GM23338 (cell line): ENCODE results near the gene CNNM1. TPM values are rescaled to one million over a fixed set of nuclear protein-coding genes. Genes with fewer than 3 reads are reported as not detected.

ENCODE experiments used
- ATAC-seq: fragments of 200-7000 bp; cut with Tn5 transposase; 3 replicates; pipeline ENCODE4 v1.9.1; 2020
- DNase-seq: peaks from one replicate; pipeline ENCODE4 v3.0.0-alpha.2; 2015; ENCODE audit warnings: low spot score
- H2AFZ ChIP-seq: fragments of 200-600 bp; sonication (generic); 2 replicates; pipeline ENCODE4 v1.8.0; 2016; ENCODE audit warnings: antibody characterized with exemption, mild to moderate bottlenecking, moderate library complexity
- H3F3A ChIP-seq: fragments of 200-600 bp; sonication (generic); replicated peaks from 2 replicates; pipeline ENCODE4 v1.8.0; 2017; ENCODE audit warnings: antibody characterized with exemption, mixed run types, low read depth
- H3K27ac ChIP-seq: fragments of 200-600 bp; sonication (generic); 2 replicates; pipeline ENCODE4 v1.6.1; 2016; ENCODE audit warnings: low read depth
- H3K27me3 ChIP-seq: fragments of 200-600 bp; sonication (generic); 2 replicates; pipeline ENCODE4 v1.8.0; 2016; ENCODE audit warnings: mild to moderate bottlenecking, mixed run types, moderate library complexity; ENCODE audit not compliant: insufficient read depth
- H3K36me3 ChIP-seq: fragments of 200-600 bp; sonication (generic); 2 replicates; pipeline ENCODE4 v1.8.0; 2016; ENCODE audit warnings: mild to moderate bottlenecking; ENCODE audit not compliant: insufficient read depth
- H3K4me1 ChIP-seq: fragments of 200-600 bp; sonication (generic); 2 replicates; pipeline ENCODE4 v1.8.0; 2016; ENCODE audit warnings: mild to moderate bottlenecking, moderate library complexity; ENCODE audit not compliant: insufficient read depth
- H3K4me2 ChIP-seq: fragments of 200-600 bp; sonication (generic); 2 replicates; pipeline ENCODE4 v1.7.1; 2017; ENCODE audit warnings: mixed run types
- H3K4me3 ChIP-seq: fragments of 200-600 bp; sonication (generic); 2 replicates; pipeline ENCODE4 v1.6.1; 2016; ENCODE audit warnings: mixed run types
- H3K79me2 ChIP-seq: fragments of 200-600 bp; sonication (generic); replicated peaks from 2 replicates; pipeline ENCODE4 v1.8.0; 2017; ENCODE audit warnings: mild to moderate bottlenecking; ENCODE audit not compliant: insufficient read depth
- H3K9me2 ChIP-seq: fragments of 200-600 bp; sonication (generic); 2 replicates; pipeline ENCODE4 v1.8.0; 2017; ENCODE audit not compliant: insufficient read depth
- H4K20me1 ChIP-seq: fragments of 200-600 bp; sonication (generic); replicated peaks from 2 replicates; pipeline ENCODE4 v1.8.0; 2017; ENCODE audit warnings: mild to moderate bottlenecking; ENCODE audit not compliant: insufficient read depth
- H3K27ac Mint-ChIP-seq: 2 replicates; pipeline ENCODE4 v1.8.0; 2020; ENCODE audit warnings: inconsistent platforms, mild to moderate bottlenecking, moderate library complexity, mixed read lengths
- H3K27me3 Mint-ChIP-seq: 3 replicates; pipeline ENCODE4 v1.8.0; 2022; ENCODE audit warnings: low read depth, mild to moderate bottlenecking, moderate library complexity, mixed read lengths, inconsistent platforms; ENCODE audit not compliant: insufficient read depth, poor library complexity
- H3K36me3 Mint-ChIP-seq: 3 replicates; pipeline ENCODE4 v1.8.0; 2021; ENCODE audit warnings: low read depth, mild to moderate bottlenecking, inconsistent platforms, moderate library complexity, mixed read lengths
- H3K4me1 Mint-ChIP-seq: 3 replicates; pipeline ENCODE4 v1.8.0; 2020; ENCODE audit warnings: mild to moderate bottlenecking, inconsistent platforms, mixed read lengths
- H3K4me3 Mint-ChIP-seq: 3 replicates; pipeline ENCODE4 v1.8.0; 2021; ENCODE audit warnings: moderate library complexity, mild to moderate bottlenecking, inconsistent platforms, mixed read lengths
- H3K9me3 Mint-ChIP-seq: 3 replicates; pipeline ENCODE4 v1.8.0; 2020; ENCODE audit warnings: moderate library complexity, mild to moderate bottlenecking, inconsistent platforms, mixed read lengths
- EZH2phosphoT487 ChIP-seq: fragments of 200-600 bp; sonication (generic); IDR thresholded peaks from one replicate; pipeline ENCODE4 v1.8.1; 2018; ENCODE audit warnings: antibody characterized with exemption; ENCODE audit not compliant: unreplicated experiment
- JUNB ChIP-seq: IDR thresholded peaks from one replicate; pipeline ENCODE4 v1.6.1; 2016; ENCODE audit warnings: antibody characterized with exemption; ENCODE audit not compliant: unreplicated experiment
- ZNF114 ChIP-seq: fragments of 250-450 bp; sonication (Bioruptor Pico); IDR thresholded peaks from 2 replicates; pipeline ENCODE4 v1.5.0; 2020; ENCODE audit warnings: mild to moderate bottlenecking, moderate library complexity
- polyA plus RNA-seq: library from polyadenylated mRNA; unstranded; fragments of >200 nt; fragmentation: Nextera tagmentation; extraction: Ambion mirVana; gene quantifications from 2 replicates; pipeline ENCODE4 v1.2.1, GENCODE V29; 2016
- total RNA-seq: library from RNA; depleted of rRNA; stranded (reverse); fragments of >200 nt; shearing (Covaris generic); gene quantifications from 2 replicates; pipeline ENCODE4 v1.2.3, GENCODE V29; 2014
- TF ChIP-seq, protein P1 (sequence below): fragments of 250-450 bp; sonication (Bioruptor Pico); IDR thresholded peaks from 2 replicates; pipeline ENCODE4 v1.5.0; 2020; ENCODE audit warnings: mild to moderate bottlenecking, moderate library complexity
- TF ChIP-seq, protein P2 (sequence below): IDR thresholded peaks from one replicate; pipeline ENCODE4 v1.6.1; 2018; ENCODE audit warnings: antibody characterized with exemption; ENCODE audit not compliant: unreplicated experiment

The CNNM1 gene
- total and polyA plus RNA-seq, 2 experiments from 2014 or later = 0.52 to 0.90 TPM

DNA sequence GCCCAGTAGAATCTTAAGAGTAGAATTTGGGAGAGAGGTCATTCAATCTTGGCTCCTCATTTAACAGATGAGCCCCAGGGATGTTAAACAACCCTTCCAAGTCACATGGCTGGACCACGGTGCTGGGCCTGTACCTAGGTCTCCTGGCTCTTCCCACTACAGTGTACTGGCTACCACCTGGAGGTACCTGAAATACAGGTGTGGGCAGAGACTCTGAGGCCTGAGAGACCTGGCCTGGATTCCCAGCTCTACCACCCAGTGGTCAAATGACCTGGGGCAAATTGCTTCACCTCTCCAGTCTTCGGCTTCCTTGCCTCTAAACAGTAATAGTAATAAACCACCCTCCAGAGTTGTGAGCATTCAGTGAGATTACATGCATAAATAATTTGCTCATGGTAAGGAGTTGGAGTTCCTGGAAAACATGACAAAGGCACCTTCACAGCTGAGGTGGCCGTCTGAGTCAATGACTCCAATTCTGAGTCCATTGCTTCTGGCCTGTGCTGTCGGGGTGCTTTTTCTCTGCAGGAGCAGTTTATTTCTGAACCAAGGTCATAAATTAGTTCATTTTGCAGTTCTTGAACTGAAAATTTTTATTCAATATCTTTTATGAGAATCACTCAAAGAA, 98.5 kb downstream of the CNNM1 start (continued):
- TF ChIP-seq, protein P1, sequence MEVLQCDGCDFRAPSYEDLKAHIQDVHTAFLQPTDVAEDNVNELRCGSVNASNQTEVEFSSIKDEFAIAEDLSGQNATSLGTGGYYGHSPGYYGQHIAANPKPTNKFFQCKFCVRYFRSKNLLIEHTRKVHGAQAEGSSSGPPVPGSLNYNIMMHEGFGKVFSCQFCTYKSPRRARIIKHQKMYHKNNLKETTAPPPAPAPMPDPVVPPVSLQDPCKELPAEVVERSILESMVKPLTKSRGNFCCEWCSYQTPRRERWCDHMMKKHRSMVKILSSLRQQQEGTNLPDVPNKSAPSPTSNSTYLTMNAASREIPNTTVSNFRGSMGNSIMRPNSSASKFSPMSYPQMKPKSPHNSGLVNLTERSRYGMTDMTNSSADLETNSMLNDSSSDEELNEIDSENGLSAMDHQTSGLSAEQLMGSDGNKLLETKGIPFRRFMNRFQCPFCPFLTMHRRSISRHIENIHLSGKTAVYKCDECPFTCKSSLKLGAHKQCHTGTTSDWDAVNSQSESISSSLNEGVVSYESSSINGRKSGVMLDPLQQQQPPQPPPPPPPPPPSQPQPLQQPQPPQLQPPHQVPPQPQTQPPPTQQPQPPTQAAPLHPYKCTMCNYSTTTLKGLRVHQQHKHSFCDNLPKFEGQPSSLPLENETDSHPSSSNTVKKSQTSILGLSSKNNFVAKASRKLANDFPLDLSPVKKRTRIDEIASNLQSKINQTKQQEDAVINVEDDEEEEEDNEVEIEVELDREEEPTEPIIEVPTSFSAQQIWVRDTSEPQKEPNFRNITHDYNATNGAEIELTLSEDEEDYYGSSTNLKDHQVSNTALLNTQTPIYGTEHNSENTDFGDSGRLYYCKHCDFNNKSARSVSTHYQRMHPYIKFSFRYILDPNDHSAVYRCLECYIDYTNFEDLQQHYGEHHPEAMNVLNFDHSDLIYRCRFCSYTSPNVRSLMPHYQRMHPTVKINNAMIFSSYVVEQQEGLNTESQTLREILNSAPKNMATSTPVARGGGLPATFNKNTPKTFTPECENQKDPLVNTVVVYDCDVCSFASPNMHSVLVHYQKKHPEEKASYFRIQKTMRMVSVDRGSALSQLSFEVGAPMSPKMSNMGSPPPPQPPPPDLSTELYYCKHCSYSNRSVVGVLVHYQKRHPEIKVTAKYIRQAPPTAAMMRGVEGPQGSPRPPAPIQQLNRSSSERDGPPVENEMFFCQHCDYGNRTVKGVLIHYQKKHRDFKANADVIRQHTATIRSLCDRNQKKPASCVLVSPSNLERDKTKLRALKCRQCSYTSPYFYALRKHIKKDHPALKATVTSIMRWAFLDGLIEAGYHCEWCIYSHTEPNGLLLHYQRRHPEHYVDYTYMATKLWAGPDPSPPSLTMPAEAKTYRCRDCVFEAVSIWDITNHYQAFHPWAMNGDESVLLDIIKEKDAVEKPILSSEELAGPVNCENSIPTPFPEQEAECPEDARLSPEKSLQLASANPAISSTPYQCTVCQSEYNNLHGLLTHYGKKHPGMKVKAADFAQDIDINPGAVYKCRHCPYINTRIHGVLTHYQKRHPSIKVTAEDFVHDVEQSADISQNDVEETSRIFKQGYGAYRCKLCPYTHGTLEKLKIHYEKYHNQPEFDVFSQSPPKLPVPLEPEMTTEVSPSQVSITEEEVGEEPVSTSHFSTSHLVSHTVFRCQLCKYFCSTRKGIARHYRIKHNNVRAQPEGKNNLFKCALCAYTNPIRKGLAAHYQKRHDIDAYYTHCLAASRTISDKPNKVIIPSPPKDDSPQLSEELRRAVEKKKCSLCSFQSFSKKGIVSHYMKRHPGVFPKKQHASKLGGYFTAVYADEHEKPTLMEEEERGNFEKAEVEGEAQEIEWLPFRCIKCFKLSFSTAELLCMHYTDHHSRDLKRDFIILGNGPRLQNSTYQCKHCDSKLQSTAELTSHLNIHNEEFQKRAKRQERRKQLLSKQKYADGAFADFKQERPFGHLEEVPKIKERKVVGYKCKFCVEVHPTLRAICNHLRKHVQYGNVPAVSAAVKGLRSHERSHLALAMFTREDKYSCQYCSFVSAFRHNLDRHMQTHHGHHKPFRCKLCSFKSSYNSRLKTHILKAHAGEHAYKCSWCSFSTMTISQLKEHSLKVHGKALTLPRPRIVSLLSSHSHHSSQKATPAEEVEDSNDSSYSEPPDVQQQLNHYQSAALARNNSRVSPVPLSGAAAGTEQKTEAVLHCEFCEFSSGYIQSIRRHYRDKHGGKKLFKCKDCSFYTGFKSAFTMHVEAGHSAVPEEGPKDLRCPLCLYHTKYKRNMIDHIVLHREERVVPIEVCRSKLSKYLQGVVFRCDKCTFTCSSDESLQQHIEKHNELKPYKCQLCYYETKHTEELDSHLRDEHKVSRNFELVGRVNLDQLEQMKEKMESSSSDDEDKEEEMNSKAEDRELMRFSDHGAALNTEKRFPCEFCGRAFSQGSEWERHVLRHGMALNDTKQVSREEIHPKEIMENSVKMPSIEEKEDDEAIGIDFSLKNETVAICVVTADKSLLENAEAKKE (CRISPR knock-in tag) = no peak

- H3K9me2 ChIP-seq = no peaks in the 10 kb centered on the region
- peaks cover 4% of the 10 kb centered on the region; the same call in 1 of the 2 replicates for H4K20me1 ChIP-seq
- TF ChIP-seq EZH2phosphoT487 (no peak), ZNF114 (CRISPR knock-in tag) (no peak), JUNB (no peak)
- TF ChIP-seq, protein P2, sequence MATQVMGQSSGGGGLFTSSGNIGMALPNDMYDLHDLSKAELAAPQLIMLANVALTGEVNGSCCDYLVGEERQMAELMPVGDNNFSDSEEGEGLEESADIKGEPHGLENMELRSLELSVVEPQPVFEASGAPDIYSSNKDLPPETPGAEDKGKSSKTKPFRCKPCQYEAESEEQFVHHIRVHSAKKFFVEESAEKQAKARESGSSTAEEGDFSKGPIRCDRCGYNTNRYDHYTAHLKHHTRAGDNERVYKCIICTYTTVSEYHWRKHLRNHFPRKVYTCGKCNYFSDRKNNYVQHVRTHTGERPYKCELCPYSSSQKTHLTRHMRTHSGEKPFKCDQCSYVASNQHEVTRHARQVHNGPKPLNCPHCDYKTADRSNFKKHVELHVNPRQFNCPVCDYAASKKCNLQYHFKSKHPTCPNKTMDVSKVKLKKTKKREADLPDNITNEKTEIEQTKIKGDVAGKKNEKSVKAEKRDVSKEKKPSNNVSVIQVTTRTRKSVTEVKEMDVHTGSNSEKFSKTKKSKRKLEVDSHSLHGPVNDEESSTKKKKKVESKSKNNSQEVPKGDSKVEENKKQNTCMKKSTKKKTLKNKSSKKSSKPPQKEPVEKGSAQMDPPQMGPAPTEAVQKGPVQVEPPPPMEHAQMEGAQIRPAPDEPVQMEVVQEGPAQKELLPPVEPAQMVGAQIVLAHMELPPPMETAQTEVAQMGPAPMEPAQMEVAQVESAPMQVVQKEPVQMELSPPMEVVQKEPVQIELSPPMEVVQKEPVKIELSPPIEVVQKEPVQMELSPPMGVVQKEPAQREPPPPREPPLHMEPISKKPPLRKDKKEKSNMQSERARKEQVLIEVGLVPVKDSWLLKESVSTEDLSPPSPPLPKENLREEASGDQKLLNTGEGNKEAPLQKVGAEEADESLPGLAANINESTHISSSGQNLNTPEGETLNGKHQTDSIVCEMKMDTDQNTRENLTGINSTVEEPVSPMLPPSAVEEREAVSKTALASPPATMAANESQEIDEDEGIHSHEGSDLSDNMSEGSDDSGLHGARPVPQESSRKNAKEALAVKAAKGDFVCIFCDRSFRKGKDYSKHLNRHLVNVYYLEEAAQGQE = peak; percentile 51
- H3K4me1 ChIP-seq = peaks cover 6% of the 10 kb centered on the region; the same call in 1 of the 2 replicates
- peaks cover 12% of the 10 kb centered on the region for H3K27me3 Mint-ChIP-seq
- peak overlapping the region; percentile 96 for H3K4me3 Mint-ChIP-seq
- no peaks in the 10 kb centered on the region; the same call in 2 of the 3 replicates for H3K9me3 Mint-ChIP-seq
- DNase-seq = peak; percentile 35
- H3K4me1 Mint-ChIP-seq = peaks cover 15% of the 10 kb centered on the region
- no peak overlapping the region for H3K27ac ChIP-seq
- ATAC-seq = no peak
- no peaks in the 10 kb centered on the region; the same call in none of the 3 replicates for H3K36me3 Mint-ChIP-seq
- H3K27me3 ChIP-seq = no peaks in the 10 kb centered on the region
- H3K27ac Mint-ChIP-seq = peak overlapping the region; percentile 99
- H2AFZ ChIP-seq = no peak overlapping the region
- H3K4me2 ChIP-seq = peak overlapping the region; percentile 95
- 0 out of 2 replicates have a peak, but pooled peaks cover 6% of the 10 kb centered on the region for H3K36me3 ChIP-seq
- H3K4me3 ChIP-seq = peak overlapping the region; percentile 77
- H3F3A ChIP-seq = no peaks in the 10 kb centered on the region
- peaks cover 54% of the 10 kb centered on the region for H3K79me2 ChIP-seq
Observed at GRCh38 chr10:99429517-99430095, 100.5 kb downstream of the CNNM1 start.
